ENCODE measurements around the gene BTBD8. TPM values are rescaled to one million over a fixed set of nuclear protein-coding genes. Genes with fewer than 3 reads are reported as not detected.

Gene BTBD8
- total and polyA plus RNA-seq, 3 donors from 2014 or later: 4.5 to 15.3 (median 14.6) TPM

GRCh38 chr1:92095874-92096273 is 15.7 kb downstream of the BTBD8 start:
- Histone ChIP-seq H3K36me3 (ENCODE audit: low read depth, missing control alignments) (no peaks in the 10 kb centered on the region), H3K27me3 (no peaks in the 10 kb centered on the region), H3K27ac (no peak overlapping the region), H3K4me3 (no peak overlapping the region), H3K9me3 (no peaks in the 10 kb centered on the region), H3K4me1 (no peaks in the 10 kb centered on the region)
- TF ChIP-seq POLR2A (IDR thresholded peaks at IDR 0.05) (no peak), CTCF (IDR thresholded peaks at IDR 0.05) (no peak)
- intact Hi-C loops (cut with DNase I; ENCODE audit: low total_unique reads): no loop called here
- no peak for DNase-seq
- 93 to 96% methylated on average over 5 of the region's 5 CpGs for WGBS, 2 donors

- no peak for DNase-seq
- H3K27me3 ChIP-seq: no peaks in the 10 kb centered on the region
- H3K4me3 ChIP-seq: no peak overlapping the region
- H3K27ac ChIP-seq: no peak overlapping the region
- TF ChIP-seq POLR2A (IDR thresholded peaks at IDR 0.05) (no peak), CTCF (IDR thresholded peaks at IDR 0.05) (no peak)
- H3K36me3 ChIP-seq (ENCODE audit: low read depth, missing control alignments): no peaks in the 10 kb centered on the region
- H3K4me1 ChIP-seq: no peaks in the 10 kb centered on the region
- H3K9me3 ChIP-seq: no peaks in the 10 kb centered on the region
- intact Hi-C loops (cut with DNase I; ENCODE audit: low total_unique reads): no loop called here
Measured at GRCh38 chr1:92096317-92096716, 16.2 kb downstream of the BTBD8 start.

GRCh38 chr1:92105546-92106081 is 25.5 kb downstream of the BTBD8 start:
- H3K27me3 ChIP-seq: no peaks in the 10 kb centered on the region
- H3K27ac ChIP-seq: no peak overlapping the region
- H3K4me1 ChIP-seq: no peaks in the 10 kb centered on the region
- no peak for TF ChIP-seq CTCF (IDR thresholded peaks at IDR 0.05)
- DNase-seq: no peak
- intact Hi-C loops (cut with DNase I; ENCODE audit: low total_unique reads): no loop called here
- 86 to 96% methylated on average over 3 of the region's 3 CpGs for WGBS, 2 donors
- no peaks in the 10 kb centered on the region for H3K9me3 ChIP-seq
- H3K4me3 ChIP-seq: no peak overlapping the region
- no peaks in the 10 kb centered on the region for H3K36me3 ChIP-seq (ENCODE audit: low read depth, missing control alignments)

GRCh38 chr1:92108631-92109030 is 28.5 kb downstream of the BTBD8 start:
- no peak for TF ChIP-seq POLR2A (IDR thresholded peaks at IDR 0.05)
- no peak for TF ChIP-seq CTCF (IDR thresholded peaks at IDR 0.05)

GRCh38 chr1:92117526-92117925 is 37.4 kb downstream of the BTBD8 start:
- H3K27ac ChIP-seq: no peak overlapping the region
- H3K36me3 ChIP-seq (ENCODE audit: low read depth, missing control alignments): no peaks in the 10 kb centered on the region
- intact Hi-C loops (cut with DNase I; ENCODE audit: low total_unique reads): no loop called here
- no peak overlapping the region for H3K4me3 ChIP-seq
- no peaks in the 10 kb centered on the region for H3K27me3 ChIP-seq
- no peak for DNase-seq
- no peaks in the 10 kb centered on the region for H3K4me1 ChIP-seq
- TF ChIP-seq POLR2A (IDR thresholded peaks at IDR 0.05) (no peak), CTCF (IDR thresholded peaks at IDR 0.05) (no peak)
- H3K9me3 ChIP-seq: no peaks in the 10 kb centered on the region
- WGBS, 2 donors: 59 to 60% methylated on average over 2 of the region's 2 CpGs

More at GRCh38 chr1:92108631-92109030, 28.5 kb downstream of the BTBD8 start:
- WGBS, 2 donors: 45 to 63% methylated on average over 2 of the region's 2 CpGs
- intact Hi-C loops (cut with DNase I; ENCODE audit: low total_unique reads): no loop called here
- Histone ChIP-seq H3K36me3 (ENCODE audit: low read depth, missing control alignments) (no peaks in the 10 kb centered on the region), H3K27ac (no peak overlapping the region), H3K4me1 (no peaks in the 10 kb centered on the region), H3K27me3 (no peaks in the 10 kb centered on the region), H3K4me3 (no peak overlapping the region), H3K9me3 (no peaks in the 10 kb centered on the region)
- DNase-seq: peak; percentile 20

All from testis (tissue), 3 donors.